ENCODE data around the gene BMPR1A. TPM values are rescaled to one million over a fixed set of nuclear protein-coding genes. Genes with fewer than 3 reads are reported as not detected.

Gene BMPR1A
- total RNA-seq, 1 experiment from 2014 or later = 42.6 TPM

- H3K4me2 ChIP-seq (ENCODE audit: low read length) = no peak overlapping the region
- no peaks in the 10 kb centered on the region for H3K9me3 ChIP-seq (ENCODE audit: control insufficient read depth in 1 of 2, insufficient read depth in 1 of 2, low read depth in 1 of 2, low read length in 2 of 2)
- peaks cover 5% of the 10 kb centered on the region for H3K79me2 ChIP-seq (ENCODE audit: insufficient read depth, low read length)
- H3K9ac ChIP-seq (ENCODE audit: low read length) = no peak overlapping the region
- H3K27ac ChIP-seq (ENCODE audit: low read depth, low read length) = no peak overlapping the region
- ChIA-PET CTCF (no interaction called here), POLR2A (no interaction called here), RAD21 (ENCODE audit: low non-redundant PET in 1 of 2, low total read pairs in 2 of 2, uncharacterized antibody in 2 of 2, unreplicated experiment in 2 of 2) (no interaction called here)
- intact Hi-C loops (cut with micrococcal nuclease) = no loop called here
- TF ChIP-seq CTCF (IDR thresholded peaks at IDR 0.05 in 2 of 3, conservative IDR thresholded peaks at IDR 0.05 in 1 of 3; ENCODE audit: borderline replicate concordance in 1 of 3, insufficient read depth in 1 of 3, low read depth in 2 of 3, low read length in 2 of 3) = no peak
- no peak for TF ChIP-seq CEBPB (IDR thresholded peaks at IDR 0.05; ENCODE audit: low read depth)
- TF ChIP-seq POLR2A (IDR thresholded peaks at IDR 0.05; ENCODE audit: borderline replicate concordance, extremely low read depth, insufficient read depth, insufficient read length) = no peak
- TF ChIP-seq SP1 (IDR thresholded peaks at IDR 0.05; ENCODE audit: low read depth) = no peak
- TF ChIP-seq EGR1 (IDR thresholded peaks at IDR 0.05; ENCODE audit: low read depth) = no peak
- TF ChIP-seq MAX (IDR thresholded peaks at IDR 0.05) = no peak
- TF ChIP-seq EZH2phosphoT487 (IDR thresholded peaks at IDR 0.05; ENCODE audit: borderline replicate concordance) = no peak
- no peak for TF ChIP-seq ZFX (IDR thresholded peaks at IDR 0.05)
- no peak for TF ChIP-seq FOSL1 (IDR thresholded peaks at IDR 0.05; ENCODE audit: low read depth)
- no peak for TF ChIP-seq SIN3A (IDR thresholded peaks at IDR 0.05; ENCODE audit: low read depth)
- no peak for TF ChIP-seq RAD21 (IDR thresholded peaks at IDR 0.05; ENCODE audit: low read depth)
- no peak for TF ChIP-seq REST (IDR thresholded peaks at IDR 0.05; ENCODE audit: low read depth)
- TF ChIP-seq YY1 (IDR thresholded peaks at IDR 0.05; ENCODE audit: extremely low read depth, insufficient replicate concordance, low read depth, low read length) = no peak
- no peak for TF ChIP-seq SRF (IDR thresholded peaks at IDR 0.05; ENCODE audit: low read depth)
- H3K9me2 ChIP-seq (ENCODE audit: insufficient read depth) = no peaks in the 10 kb centered on the region
- no peaks in the 10 kb centered on the region for H4K20me1 ChIP-seq (ENCODE audit: insufficient read depth)
- H2AFZ ChIP-seq (ENCODE audit: low read depth, low read length, poor library complexity, severe bottlenecking) = no peak overlapping the region
- peaks cover 4 to 5% of the 10 kb centered on the region in 2 experiments; a peak in 3 of 4 replicates for H3K4me1 ChIP-seq (ENCODE audit: control insufficient read depth in 1 of 2, insufficient read depth in 2 of 2, low read length in 2 of 2)
- H3K36me3 ChIP-seq (ENCODE audit: control insufficient read depth in 1 of 2, insufficient read depth in 2 of 2, low read length in 2 of 2) = no peaks in the 10 kb centered on the region
- no TSS peak for BruUV-seq (replicated peaks)
- DNase-seq (ENCODE audit: low read depth, low spot score) (no peak), ATAC-seq (no peak)
- no peaks in the 10 kb centered on the region for H3K27me3 ChIP-seq (ENCODE audit: insufficient read depth, low read length)
- no peak overlapping the region for H3K4me3 ChIP-seq (replicated peaks in 1 of 2; ENCODE audit: low read depth in 1 of 2, low read length in 2 of 2)
Measured at GRCh38 chr10:86871563-86872183, 115.3 kb downstream of the BMPR1A start.
